ENCODE results near the gene ACAA1.

Gene ACAA1

DNA sequence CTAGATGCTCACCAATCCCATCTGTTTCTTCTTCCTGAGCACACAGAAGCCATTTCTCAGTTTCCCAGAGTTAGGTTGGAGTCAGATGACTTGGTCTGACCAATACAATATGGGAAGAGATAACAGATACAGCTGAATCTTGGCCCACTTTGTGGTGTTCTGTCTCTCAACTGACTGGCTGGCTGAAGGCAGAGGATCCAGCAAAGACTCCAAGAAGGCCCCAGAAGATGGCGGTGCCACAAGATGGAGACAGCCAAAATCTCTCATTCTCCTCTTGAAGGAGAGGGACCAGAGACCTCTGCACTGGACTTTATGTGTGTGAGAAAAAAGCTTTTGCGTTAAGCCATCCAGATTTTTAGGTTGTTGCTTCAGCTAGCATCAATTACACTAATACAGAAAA is 20.2 kb upstream of the ACAA1 start:
- H3K9ac ChIP-seq (ENCODE audit: insufficient read length) = no peak overlapping the region
- no peak overlapping the region for H3K27ac ChIP-seq
- DNase-seq (ENCODE audit: low read depth, low spot score) = no peak
- no peaks in the 10 kb centered on the region for H3K36me3 ChIP-seq (ENCODE audit: insufficient read depth, low read length)
- TF ChIP-seq FOXP2 (optimal IDR thresholded peaks at IDR 0.05; ENCODE audit: control extremely low read depth, extremely low read length, insufficient read depth) (no peak), POLR2AphosphoS5 (IDR thresholded peaks at IDR 0.05; ENCODE audit: borderline replicate concordance, low read depth, low read length) (no peak), EZH2 (IDR thresholded peaks at IDR 0.05) (no peak)
- H3K4me3 ChIP-seq = no peak overlapping the region
- no peaks in the 10 kb centered on the region for H3K9me3 ChIP-seq (ENCODE audit: low read depth, low read length)

GRCh38 chr3:38155825-38156224 is 18.9 kb upstream of the ACAA1 start:
- H3K27ac ChIP-seq = no peak overlapping the region

GRCh38 chr3:38154625-38155255 is 17.8 kb upstream of the ACAA1 start:
- Histone ChIP-seq H3K4me3 (no peak overlapping the region), H3K9me3 (ENCODE audit: low read depth, low read length) (no peaks in the 10 kb centered on the region), H3K9ac (ENCODE audit: insufficient read length) (no peak overlapping the region), H3K27ac (no peak overlapping the region), H3K36me3 (ENCODE audit: insufficient read depth, low read length) (no peaks in the 10 kb centered on the region)
- DNase-seq (ENCODE audit: low read depth, low spot score) = no peak
- TF ChIP-seq EZH2 (IDR thresholded peaks at IDR 0.05) = no peak
- TF ChIP-seq POLR2AphosphoS5 (IDR thresholded peaks at IDR 0.05; ENCODE audit: borderline replicate concordance, low read depth, low read length) = no peak
- no peak for TF ChIP-seq FOXP2 (optimal IDR thresholded peaks at IDR 0.05; ENCODE audit: control extremely low read depth, extremely low read length, insufficient read depth)

More at GRCh38 chr3:38155825-38156224, 18.9 kb upstream of the ACAA1 start:
- H3K9ac ChIP-seq (ENCODE audit: insufficient read length) = no peak overlapping the region
- H3K4me3 ChIP-seq = no peak overlapping the region
- no peaks in the 10 kb centered on the region for H3K9me3 ChIP-seq (ENCODE audit: low read depth, low read length)
- DNase-seq (ENCODE audit: low read depth, low spot score) = no peak
- H3K36me3 ChIP-seq (ENCODE audit: insufficient read depth, low read length) = no peaks in the 10 kb centered on the region
- TF ChIP-seq EZH2 (IDR thresholded peaks at IDR 0.05) (no peak), FOXP2 (optimal IDR thresholded peaks at IDR 0.05; ENCODE audit: control extremely low read depth, extremely low read length, insufficient read depth) (no peak), POLR2AphosphoS5 (IDR thresholded peaks at IDR 0.05; ENCODE audit: borderline replicate concordance, low read depth, low read length) (no peak)

GRCh38 chr3:38154033-38154494 is 17.1 kb upstream of the ACAA1 start:
- Histone ChIP-seq H3K27ac (no peak overlapping the region), H3K4me3 (no peak overlapping the region), H3K36me3 (ENCODE audit: insufficient read depth, low read length) (no peaks in the 10 kb centered on the region), H3K9ac (ENCODE audit: insufficient read length) (no peak overlapping the region), H3K9me3 (ENCODE audit: low read depth, low read length) (no peaks in the 10 kb centered on the region)
- DNase-seq (ENCODE audit: low read depth, low spot score) = no peak
- TF ChIP-seq EZH2 (IDR thresholded peaks at IDR 0.05) (no peak), FOXP2 (optimal IDR thresholded peaks at IDR 0.05; ENCODE audit: control extremely low read depth, extremely low read length, insufficient read depth) (no peak), POLR2AphosphoS5 (IDR thresholded peaks at IDR 0.05; ENCODE audit: borderline replicate concordance, low read depth, low read length) (no peak)

DNA sequence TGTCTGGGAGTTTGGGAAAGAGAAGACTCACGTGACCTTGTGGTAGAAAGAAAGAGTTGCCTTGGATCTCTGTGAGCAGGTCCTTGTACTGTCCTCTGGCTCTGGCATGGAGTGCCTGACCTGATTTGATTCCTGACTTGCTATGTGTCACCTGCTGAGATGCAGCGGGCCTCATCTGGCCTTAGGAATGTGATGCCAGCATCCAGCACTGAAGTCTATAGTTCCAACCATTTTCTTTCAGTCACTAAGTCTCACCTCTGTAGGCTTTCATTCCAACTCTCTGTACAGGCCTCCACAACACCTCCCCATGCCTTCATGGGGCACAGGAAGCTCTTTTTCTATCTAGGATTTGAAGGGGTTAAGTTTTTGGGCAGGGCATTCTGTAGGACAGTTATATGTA is 16.3 kb upstream of the ACAA1 start:
- no peak for DNase-seq (ENCODE audit: low read depth, low spot score)
- H3K36me3 ChIP-seq (ENCODE audit: insufficient read depth, low read length) = no peaks in the 10 kb centered on the region

DNA sequence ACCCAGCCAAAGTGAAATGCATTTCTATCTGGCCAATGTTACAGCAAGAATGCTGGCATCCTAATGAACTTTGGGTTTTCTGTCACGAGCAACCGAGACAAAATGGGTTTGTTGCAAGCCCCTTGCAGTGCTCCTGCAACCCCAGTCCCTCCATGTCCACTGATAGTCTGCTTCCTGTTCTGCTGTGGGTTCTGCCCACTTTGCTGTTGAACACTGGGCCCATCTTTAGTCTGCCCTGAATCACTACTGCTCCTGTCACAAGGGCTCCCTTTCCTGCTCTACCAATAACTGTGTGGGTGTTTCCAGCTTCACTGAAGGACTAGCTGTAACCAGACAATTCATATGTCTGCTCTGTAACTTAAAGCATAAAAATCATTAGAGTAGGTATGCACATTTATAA is 15.7 kb upstream of the ACAA1 start:
- Histone ChIP-seq H3K36me3 (ENCODE audit: insufficient read depth, low read length) (no peaks in the 10 kb centered on the region), H3K27ac (no peak overlapping the region), H3K9me3 (ENCODE audit: low read depth, low read length) (no peaks in the 10 kb centered on the region), H3K9ac (ENCODE audit: insufficient read length) (no peak overlapping the region), H3K4me3 (no peak overlapping the region)
- no peak for DNase-seq (ENCODE audit: low read depth, low spot score)
- no peak for TF ChIP-seq POLR2AphosphoS5 (IDR thresholded peaks at IDR 0.05; ENCODE audit: borderline replicate concordance, low read depth, low read length)
- TF ChIP-seq FOXP2 (optimal IDR thresholded peaks at IDR 0.05; ENCODE audit: control extremely low read depth, extremely low read length, insufficient read depth) = no peak
- TF ChIP-seq EZH2 (IDR thresholded peaks at IDR 0.05) = no peak

More for the DNA sequence above, 16.3 kb upstream of the ACAA1 start:
- TF ChIP-seq POLR2AphosphoS5 (IDR thresholded peaks at IDR 0.05; ENCODE audit: borderline replicate concordance, low read depth, low read length) = no peak
- no peaks in the 10 kb centered on the region for H3K9me3 ChIP-seq (ENCODE audit: low read depth, low read length)
- H3K27ac ChIP-seq = no peak overlapping the region
- H3K9ac ChIP-seq (ENCODE audit: insufficient read length) = no peak overlapping the region
- H3K4me3 ChIP-seq = no peak overlapping the region

DNA sequence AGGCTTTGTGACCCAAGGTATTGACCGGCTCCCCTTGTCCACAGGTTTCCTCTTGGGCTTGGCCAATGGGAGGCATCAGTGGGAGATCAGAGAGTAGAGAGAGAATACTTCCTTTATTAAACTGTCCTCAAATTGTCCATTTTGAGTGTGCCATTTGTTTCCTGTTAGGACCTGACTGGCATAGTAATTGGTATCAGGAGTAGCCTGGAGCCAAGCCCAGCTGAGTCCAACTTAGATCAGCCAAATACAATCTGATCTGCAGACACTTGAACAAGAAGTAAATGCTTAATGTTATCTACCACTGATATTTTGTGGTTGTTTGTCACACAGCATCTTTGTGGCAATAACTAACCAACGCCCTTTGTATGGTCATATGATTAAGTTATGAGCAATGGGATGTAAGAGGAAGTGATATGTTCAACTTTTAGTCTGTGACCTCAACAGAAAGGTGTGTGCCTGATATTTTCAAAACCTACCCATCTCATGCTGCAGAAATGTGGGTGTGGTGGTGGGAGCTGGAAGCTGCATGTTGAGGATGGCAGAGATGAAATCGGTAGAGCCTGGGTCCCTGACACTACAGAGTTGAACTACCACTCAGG is 14.8 kb upstream of the ACAA1 start:
- Histone ChIP-seq H3K4me3 (no peak overlapping the region), H3K9me3 (ENCODE audit: low read depth, low read length) (no peaks in the 10 kb centered on the region), H3K9ac (ENCODE audit: insufficient read length) (no peak overlapping the region), H3K27ac (no peak overlapping the region), H3K36me3 (ENCODE audit: insufficient read depth, low read length) (no peaks in the 10 kb centered on the region)
- no peak for DNase-seq (ENCODE audit: low read depth, low spot score)
- TF ChIP-seq FOXP2 (optimal IDR thresholded peaks at IDR 0.05; ENCODE audit: control extremely low read depth, extremely low read length, insufficient read depth) = no peak
- TF ChIP-seq POLR2AphosphoS5 (IDR thresholded peaks at IDR 0.05; ENCODE audit: borderline replicate concordance, low read depth, low read length) = no peak
- no peak for TF ChIP-seq EZH2 (IDR thresholded peaks at IDR 0.05)

DNA sequence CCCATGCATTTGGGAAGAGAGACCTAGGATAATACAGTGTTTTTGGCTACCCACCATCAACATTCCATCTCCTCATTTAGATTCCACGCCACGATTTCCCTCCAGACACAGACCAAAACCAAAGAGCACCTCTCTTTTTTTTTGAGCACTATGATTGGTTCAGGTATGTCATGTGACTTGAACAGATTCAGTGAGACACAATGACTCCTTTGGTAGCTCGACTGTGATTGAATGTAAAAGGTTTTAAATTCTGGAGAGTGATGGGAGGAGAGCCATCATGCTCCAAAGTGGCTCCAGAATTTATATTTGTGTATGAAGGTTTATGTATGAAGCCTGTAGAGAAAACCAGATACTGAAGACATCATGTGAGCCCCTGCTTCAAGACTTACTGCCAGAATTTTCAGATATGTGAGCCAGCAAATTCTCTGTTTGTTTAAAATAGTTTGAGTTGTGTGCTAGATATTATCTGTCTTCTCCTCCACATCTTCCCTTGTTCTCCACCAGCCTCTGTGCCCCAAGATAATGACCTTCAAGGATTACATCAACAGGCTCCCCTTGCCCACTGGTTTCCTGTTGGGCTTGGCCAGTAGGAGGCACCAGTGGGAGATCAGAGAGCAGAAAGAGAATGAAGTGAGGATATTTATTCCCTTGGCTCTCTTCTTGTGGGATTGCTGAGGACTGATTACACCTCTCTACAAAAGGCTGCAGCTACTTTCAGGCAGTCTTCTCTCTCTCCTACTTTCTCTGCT is 14.0 kb upstream of the ACAA1 start:
- DNase-seq (ENCODE audit: low read depth, low spot score) = no peak
- TF ChIP-seq POLR2AphosphoS5 (IDR thresholded peaks at IDR 0.05; ENCODE audit: borderline replicate concordance, low read depth, low read length) (no peak), FOXP2 (optimal IDR thresholded peaks at IDR 0.05; ENCODE audit: control extremely low read depth, extremely low read length, insufficient read depth) (no peak), EZH2 (IDR thresholded peaks at IDR 0.05) (no peak)
- Histone ChIP-seq H3K4me3 (no peak overlapping the region), H3K27ac (no peak overlapping the region), H3K9me3 (ENCODE audit: low read depth, low read length) (no peaks in the 10 kb centered on the region), H3K9ac (ENCODE audit: insufficient read length) (no peak overlapping the region), H3K36me3 (ENCODE audit: insufficient read depth, low read length) (no peaks in the 10 kb centered on the region)

Measured in SK-N-MC (cell line).